GM18498 (cell line): ENCODE data around the gene TSR3.
A peak's percentile ranks its signal among the peaks of the same experiment; 100 is the strongest.

ENCODE experiments used
- ATAC-seq: cut with Tn5 transposase; IDR thresholded peaks from one replicate; pipeline ENCODE4 v1.9.1; 2021; ENCODE audit warnings: mild to moderate bottlenecking, moderate library complexity; ENCODE audit not compliant: unreplicated experiment

The TSR3 gene

DNA sequence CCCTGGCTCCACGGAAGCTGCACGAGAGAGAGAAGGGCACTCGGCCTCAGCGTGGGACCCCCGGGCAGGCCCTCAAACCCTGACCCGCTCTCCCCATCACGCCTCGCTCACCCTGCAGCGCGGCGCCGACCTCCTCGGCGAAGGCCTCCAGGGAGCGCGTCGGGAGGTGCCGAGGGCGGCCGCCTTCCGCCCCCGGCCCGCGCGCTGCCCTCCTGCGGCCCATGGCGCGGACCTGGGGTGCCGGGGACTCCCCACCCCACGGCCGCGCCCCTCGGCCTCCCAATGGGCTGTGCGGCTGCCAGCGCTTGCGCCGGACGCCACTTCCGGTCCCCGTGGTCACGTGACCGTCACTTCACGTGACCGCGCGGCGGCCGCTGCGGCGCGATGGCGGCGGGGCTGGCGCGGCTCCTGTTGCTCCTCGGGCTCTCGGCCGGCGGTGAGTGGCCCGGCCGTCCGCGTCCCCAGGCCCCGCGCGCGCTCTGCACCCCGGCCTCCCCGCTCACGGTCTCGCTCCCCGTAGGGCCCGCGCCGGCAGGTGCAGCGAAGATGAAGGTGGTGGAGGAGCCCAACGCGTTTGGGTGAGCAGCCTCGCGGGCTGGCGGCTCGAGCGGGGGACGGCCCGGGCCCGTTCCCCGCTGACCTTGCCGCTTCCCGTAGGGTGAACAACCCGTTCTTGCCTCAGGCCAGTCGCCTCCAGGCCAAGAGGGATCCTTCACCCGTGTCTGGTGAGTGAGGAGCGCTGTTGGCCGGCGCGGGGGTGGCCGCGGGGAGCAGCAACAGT, at the start of gene TSR3, which contains the start of gene GNPTG:
Gene TSR3 (minus strand): TSS at position 297 of the 781 bp plus-strand sequence. CDS start 74 bp downstream, at position 223.
Gene GNPTG (plus strand): TSS at position 350 of the 781 bp plus-strand sequence. CDS start 35 bp downstream, at position 385.
- peak; percentile 82 for ATAC-seq

GRCh38 chr16:1401061-1401757, 49.5 kb upstream of the TSR3 start:
- no peak for ATAC-seq

GRCh38 chr16:1398826-1399581, 47.3 kb upstream of the TSR3 start:
- ATAC-seq = no peak

DNA sequence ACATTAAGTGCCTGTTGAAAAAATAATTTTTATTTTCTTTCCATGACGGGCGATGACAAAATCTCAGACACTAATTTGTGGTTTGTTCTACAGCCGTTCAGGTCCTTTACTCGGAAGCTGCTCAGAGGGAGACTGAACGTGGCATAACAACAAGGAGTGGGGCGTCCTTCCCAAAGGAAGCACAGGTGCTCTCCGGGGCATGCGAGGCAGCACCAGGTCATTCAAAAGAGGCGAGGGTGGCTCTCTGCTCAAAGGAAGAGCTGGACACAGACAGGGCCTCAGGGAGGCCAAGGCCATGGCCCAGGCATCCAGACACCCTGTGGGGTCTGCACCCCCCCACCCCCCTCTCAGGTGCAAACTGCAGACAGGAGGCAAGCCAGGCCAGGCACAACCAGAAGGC, 46.7 kb upstream of the TSR3 start:
- no peak for ATAC-seq

DNA sequence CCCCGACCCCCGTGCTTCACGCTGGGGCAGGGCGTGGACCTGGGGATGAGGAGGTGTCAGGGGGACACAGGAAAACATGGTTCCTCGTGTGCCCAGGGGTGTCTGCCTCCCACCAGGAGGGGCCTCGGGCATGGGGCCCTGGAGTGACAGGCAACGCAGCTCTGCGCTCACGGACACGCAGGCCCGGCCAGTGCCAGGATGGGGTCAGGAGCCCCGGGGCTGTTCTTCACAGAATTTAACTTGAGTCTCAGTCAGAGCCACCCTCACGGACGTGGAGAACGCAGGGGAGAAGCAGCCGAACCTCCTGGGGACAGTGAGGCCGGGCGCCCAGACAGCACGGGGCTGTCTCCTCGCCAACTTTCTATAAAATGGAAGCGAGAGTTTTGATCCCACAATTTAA, 46.1 kb upstream of the TSR3 start:
- ATAC-seq = no peak

GRCh38 chr16:1395444-1396031, 43.9 kb upstream of the TSR3 start:
- ATAC-seq = no peak

- ATAC-seq = no peak
Observed at GRCh38 chr16:1394367-1394951, 42.8 kb upstream of the TSR3 start.

DNA sequence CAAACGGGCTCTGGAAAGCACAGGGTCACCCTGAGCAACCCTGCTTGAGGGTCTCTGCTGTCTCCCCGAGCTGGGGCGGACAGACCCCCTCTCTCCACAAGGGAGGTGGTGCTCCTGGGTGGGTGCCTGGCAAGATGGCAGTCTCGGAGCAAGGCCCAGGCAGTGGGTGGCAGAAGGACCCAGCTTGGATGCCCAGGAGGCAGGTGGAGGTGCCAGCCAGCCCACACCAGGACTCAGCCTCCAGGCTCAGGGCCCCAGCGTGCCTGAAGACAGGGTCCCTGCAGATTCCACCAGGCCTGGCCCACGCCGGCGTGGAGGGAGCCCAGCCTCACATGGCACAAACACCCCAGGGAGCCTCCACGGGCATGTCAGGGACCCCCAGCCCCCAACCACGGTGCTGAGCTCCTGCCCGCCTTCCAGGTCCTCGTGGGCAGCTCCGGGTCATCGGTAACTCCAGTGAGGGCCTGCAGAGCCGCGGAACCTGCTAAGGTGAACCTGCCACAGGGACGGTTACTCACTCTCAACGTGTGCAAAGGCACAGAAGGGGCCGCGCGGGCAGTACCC, 42.0 kb upstream of the TSR3 start:
- ATAC-seq = no peak

DNA sequence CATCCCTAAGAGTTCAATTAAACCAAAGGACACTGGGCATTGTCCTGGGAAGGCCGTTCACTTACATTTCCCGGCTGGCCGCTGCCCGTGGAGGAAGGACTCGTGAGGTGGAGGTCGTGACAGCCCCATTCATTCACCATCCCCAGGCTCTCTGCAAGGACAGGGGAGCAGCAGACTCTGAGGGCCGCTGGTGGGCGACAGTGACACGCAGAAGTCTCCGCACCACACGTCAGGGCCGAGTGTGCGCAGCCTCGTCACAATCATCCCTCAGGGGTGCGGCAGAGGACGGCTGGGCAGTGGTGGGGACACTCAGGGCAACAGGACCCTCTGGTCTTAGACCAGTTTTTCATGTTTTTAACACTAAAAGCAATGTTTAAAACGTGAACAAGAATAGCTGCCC, 41.1 kb upstream of the TSR3 start:
- no peak for ATAC-seq

DNA sequence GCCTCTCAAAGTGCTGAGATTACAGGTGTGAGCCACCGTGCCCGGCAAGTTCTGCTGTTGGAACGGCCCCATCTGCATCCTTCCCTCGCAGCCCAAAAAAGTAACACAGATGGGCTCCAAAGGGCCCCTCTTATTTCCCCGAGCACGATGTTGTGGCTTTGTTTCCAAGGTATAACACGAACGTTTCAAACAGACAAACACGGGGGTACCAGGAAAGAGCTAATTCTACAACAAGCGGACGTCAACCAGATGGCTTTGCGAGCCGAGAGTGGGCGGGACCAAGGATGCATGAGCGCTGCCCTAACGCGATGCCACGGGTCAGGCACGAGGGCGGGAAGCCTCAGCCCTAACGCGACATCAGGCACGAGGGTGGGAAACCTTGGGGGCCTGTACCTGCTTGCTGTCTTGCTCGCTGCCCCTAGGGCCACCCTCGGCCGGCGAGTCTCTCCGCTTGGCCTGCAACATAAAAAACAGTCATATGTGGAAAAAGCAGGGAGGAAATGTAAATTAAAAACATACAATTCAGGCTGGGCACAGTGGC, 38.6 kb upstream of the TSR3 start:
- ATAC-seq = no peak

DNA sequence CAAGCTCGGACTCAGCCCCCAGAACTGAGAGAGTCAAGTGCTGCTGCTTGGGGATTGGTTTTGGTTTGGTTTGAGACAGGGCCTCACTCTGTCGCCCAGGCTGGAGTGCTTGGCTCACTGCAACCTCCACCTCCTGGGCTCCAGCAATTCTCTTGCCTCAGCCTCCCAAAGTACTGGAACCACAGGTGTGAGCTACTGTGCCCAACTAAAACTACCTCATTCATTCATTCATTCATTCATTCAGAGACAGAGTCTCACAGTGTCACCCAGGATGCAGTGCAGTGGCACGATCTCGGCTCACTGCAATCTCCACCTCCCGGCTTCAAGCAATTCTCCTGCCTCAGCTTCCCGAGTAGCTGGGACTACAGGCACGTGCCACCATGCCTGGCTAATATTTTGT, 38.1 kb upstream of the TSR3 start:
- no peak for ATAC-seq

- no peak for ATAC-seq
Observed at GRCh38 chr16:1387331-1387730, 35.7 kb upstream of the TSR3 start.

DNA sequence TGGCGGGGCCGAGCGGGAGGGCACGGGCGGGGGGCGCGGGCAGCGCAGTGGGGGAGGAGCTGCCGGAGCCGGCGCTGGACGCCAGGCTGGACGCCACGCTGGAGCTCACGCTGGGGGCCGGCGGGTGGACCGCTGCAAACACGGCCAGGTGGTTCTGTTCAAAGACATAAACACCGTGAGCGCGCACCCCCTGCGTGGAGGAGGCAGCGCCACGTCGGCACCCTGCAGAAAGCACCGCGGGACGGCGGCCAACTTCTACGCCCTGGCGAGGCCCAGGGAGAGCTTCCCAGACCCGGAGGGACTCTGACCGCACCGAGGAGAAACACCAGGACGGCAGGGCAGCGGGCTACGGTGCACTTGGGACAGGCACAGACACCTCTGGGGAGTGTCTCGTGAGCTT, 33.6 kb upstream of the TSR3 start:
- ATAC-seq = no peak

DNA sequence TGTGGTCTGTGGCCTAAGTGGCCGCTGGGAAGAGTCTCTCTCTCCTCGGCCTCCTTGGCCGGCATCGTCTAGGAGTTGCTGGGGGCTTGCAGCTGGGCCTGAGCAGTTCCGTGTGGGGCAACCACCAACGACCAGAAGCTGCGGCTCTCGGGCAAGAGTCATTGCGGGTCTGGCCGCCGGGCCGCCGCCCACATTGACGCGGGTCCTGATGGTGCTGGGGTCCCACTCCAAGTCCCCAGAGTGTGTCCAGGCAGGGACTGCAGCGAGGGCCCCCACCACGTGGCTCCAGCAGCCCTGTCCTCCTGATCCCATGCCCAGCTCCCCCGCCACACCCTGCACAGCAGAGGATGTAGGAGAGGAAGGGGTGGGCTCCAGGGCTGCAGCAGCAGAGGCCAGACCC, 31.9 kb upstream of the TSR3 start:
- no peak for ATAC-seq

- ATAC-seq = no peak
Observed at GRCh38 chr16:1381612-1382406, 30.1 kb upstream of the TSR3 start.

DNA sequence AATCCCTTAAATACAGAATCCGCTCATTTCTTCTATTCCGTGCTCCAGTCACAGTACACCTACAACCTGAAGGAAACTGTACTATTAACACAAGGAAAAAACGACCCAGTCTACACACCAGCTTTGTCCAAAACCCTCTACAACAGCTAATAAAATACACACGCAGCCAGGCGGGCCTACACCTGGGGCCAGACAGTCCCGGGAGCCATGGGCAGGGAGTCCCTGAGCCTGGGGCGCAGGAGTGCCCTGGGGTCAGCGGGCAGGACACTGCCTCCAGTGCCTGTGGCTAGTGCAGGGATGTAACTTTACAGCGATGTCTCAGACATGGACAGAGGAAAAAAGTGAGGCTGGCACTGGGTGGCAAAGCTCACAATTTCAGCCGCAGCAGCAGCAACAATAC, 28.5 kb upstream of the TSR3 start:
- no peak for ATAC-seq

GRCh38 chr16:1379304-1380076, 27.8 kb upstream of the TSR3 start:
- peak; percentile 58 for ATAC-seq

- peak; percentile 35 for ATAC-seq
Observed at GRCh38 chr16:1378804-1379303, 27.2 kb upstream of the TSR3 start.
